Measurements from ENCODE around the gene LMBR1. TPM values are rescaled to one million over a fixed set of nuclear protein-coding genes. Genes with fewer than 3 reads are reported as not detected.
A peak's percentile ranks its signal among the peaks of the same experiment; 100 is the strongest.

LMBR1 gene
- total and polyA plus RNA-seq, 4 experiments from 2014 or later: 35.3 to 97.4 (median 55.2) TPM

DNA sequence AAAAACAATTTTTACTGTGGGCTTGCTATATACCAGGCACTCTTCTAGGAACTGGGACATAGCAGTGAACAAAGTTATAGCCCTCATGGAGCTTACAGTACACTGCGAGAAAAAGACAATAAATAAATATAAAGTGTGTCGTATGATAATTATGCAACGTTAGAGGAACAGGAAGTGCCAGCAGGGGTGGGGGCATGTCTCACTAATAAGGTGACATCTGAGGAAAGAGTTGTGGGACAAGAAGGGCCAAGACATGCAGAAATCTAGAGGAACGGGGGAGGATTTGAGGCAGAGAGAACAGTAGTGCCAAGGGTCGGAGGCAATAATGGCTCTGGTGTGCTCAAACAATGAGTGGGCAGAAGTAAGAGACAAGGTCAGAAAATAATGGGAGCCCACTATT, 52.8 kb downstream of the LMBR1 start:
- Histone ChIP-seq H3K9me3 (ENCODE audit: control insufficient read depth in 1 of 2, low read length in 2 of 2) (no peaks in the 10 kb centered on the region), H3K4me1 (ENCODE audit: insufficient read depth, low read length) (no peaks in the 10 kb centered on the region), H3K36me3 (ENCODE audit: insufficient read depth, low read length) (no peaks in the 10 kb centered on the region), H3K27ac (ENCODE audit: low read depth, low read length) (no peak overlapping the region), H3K27me3 (ENCODE audit: insufficient read depth, low read length) (no peaks in the 10 kb centered on the region), H3K4me3 (ENCODE audit: low read length in 2 of 2) (no peak overlapping the region)
- intact Hi-C loops (cut with micrococcal nuclease): no loop called here
- ChIA-PET POLR2A (ENCODE audit: partially characterized antibody) (no interaction called here), CTCF (ENCODE audit: partially characterized antibody) (no interaction called here)
- Mint-ChIP-seq H3K4me3 (no peak overlapping the region), H3K4me1 (peaks cover 3 to 9% (median 6%) of the 10 kb centered on the region in 4 donors), H3K9me3 (peaks cover 0 to 2% (median 0%) of the 10 kb centered on the region in 8 donors), H3K36me3 (peaks cover 18 to 24% of the 10 kb centered on the region in 2 donors), H3K27ac (peak overlapping the region in 2 of 7 donors; percentile 69 to 74), H3K27me3 (no peaks in the 10 kb centered on the region)
- DNase-seq: no peak

DNA sequence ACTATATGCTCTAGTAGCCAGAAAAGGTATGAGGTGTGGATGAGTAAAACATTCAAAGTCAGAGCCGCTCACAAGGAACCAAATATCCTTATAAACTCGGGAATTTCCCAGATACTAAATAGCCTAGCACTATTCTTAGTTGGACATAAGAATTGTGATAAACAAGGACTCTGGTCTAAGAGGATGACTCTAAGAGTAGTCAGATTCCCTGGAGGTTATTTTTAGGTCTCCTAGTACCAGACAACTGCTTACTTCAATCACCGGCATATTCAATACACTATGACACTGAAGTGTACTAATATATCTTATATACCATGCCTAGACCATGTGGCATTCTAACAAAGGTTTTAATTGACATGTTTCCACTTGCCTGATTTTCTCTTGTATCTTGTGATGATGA, 56.5 kb downstream of the LMBR1 start:
- H3K9me3 ChIP-seq (ENCODE audit: control insufficient read depth in 1 of 2, low read length in 2 of 2): no peaks in the 10 kb centered on the region
- Mint-ChIP-seq H3K4me1 (peaks cover 0 to 9% (median 4%) of the 10 kb centered on the region in 4 donors), H3K4me3 (no peak overlapping the region), H3K9me3 (peaks cover 0 to 2% (median 0%) of the 10 kb centered on the region in 8 donors), H3K36me3 (peaks cover 37 to 38% of the 10 kb centered on the region in 2 donors), H3K27ac (no peak overlapping the region), H3K27me3 (no peaks in the 10 kb centered on the region)
- H3K4me3 ChIP-seq (ENCODE audit: low read length in 2 of 2): no peak overlapping the region
- CTCF ChIA-PET (ENCODE audit: partially characterized antibody): no interaction called here
- peaks cover 21% of the 10 kb centered on the region for H3K36me3 ChIP-seq (ENCODE audit: insufficient read depth, low read length)
- no peak for DNase-seq
- H3K27ac ChIP-seq (ENCODE audit: low read depth, low read length): no peak overlapping the region
- POLR2A ChIA-PET (ENCODE audit: partially characterized antibody): no interaction called here
- no peaks in the 10 kb centered on the region for H3K4me1 ChIP-seq (ENCODE audit: insufficient read depth, low read length)
- intact Hi-C loops (cut with micrococcal nuclease): no loop called here
- H3K27me3 ChIP-seq (ENCODE audit: insufficient read depth, low read length): no peaks in the 10 kb centered on the region

DNA sequence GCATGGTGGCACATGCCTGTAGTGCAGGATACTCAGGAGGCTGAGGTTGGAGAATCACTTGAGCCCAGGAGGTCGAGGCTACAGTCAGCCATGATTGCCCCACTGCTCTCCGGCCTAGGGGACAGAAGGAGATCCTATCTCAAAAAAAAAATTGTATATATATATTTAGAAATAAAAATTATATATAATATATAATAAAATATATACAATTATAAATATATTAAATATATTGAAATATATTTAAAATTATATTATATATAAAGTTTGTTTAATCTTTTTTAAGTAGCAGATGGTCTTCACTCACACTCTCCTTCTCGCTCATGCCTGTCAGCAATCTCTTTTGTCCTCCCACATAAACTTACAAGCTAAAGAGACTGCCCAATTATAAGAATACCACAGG, 58.5 kb downstream of the LMBR1 start:
- H3K27ac ChIP-seq (ENCODE audit: low read depth, low read length): no peak overlapping the region
- no peak overlapping the region for H3K4me3 ChIP-seq (ENCODE audit: low read length in 2 of 2)
- POLR2A ChIA-PET (ENCODE audit: partially characterized antibody): no interaction called here
- CTCF ChIA-PET (ENCODE audit: partially characterized antibody): no interaction called here
- H3K4me1 ChIP-seq (ENCODE audit: insufficient read depth, low read length): no peaks in the 10 kb centered on the region
- Mint-ChIP-seq H3K9me3 (peaks cover 0 to 2% (median 0%) of the 10 kb centered on the region in 8 donors), H3K27me3 (no peaks in the 10 kb centered on the region), H3K4me3 (no peak overlapping the region), H3K4me1 (peaks cover 0 to 6% (median 1%) of the 10 kb centered on the region in 4 donors), H3K27ac (no peak overlapping the region), H3K36me3 (peaks cover 34 to 42% of the 10 kb centered on the region in 2 donors)
- intact Hi-C loops (cut with micrococcal nuclease): no loop called here
- DNase-seq: no peak
- no peaks in the 10 kb centered on the region for H3K27me3 ChIP-seq (ENCODE audit: insufficient read depth, low read length)
- H3K36me3 ChIP-seq (ENCODE audit: insufficient read depth, low read length): peaks cover 21% of the 10 kb centered on the region
- no peaks in the 10 kb centered on the region for H3K9me3 ChIP-seq (ENCODE audit: control insufficient read depth in 1 of 2, low read length in 2 of 2)

DNA sequence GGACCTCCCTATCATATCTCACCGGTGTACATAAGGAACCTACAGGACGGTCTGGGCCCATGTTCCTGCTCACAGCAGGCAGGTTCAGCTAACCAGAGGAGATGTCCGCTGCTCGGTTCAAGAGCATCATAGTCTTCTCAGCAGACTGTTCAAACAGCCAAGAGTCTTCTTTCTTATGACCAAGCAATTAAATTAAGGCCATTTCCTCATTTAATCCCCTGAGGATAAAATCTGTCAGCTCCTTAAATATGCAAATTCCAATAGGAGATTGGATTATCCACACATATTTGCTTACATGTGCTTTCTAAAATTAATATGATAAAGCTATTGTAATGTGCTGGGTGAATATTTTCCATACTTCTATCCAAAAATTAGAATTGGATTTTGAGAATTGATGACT, 59.7 kb downstream of the LMBR1 start:
- Histone ChIP-seq H3K27ac (ENCODE audit: low read depth, low read length) (no peak overlapping the region), H3K36me3 (ENCODE audit: insufficient read depth, low read length) (peaks cover 21% of the 10 kb centered on the region), H3K4me1 (ENCODE audit: insufficient read depth, low read length) (no peaks in the 10 kb centered on the region), H3K4me3 (ENCODE audit: low read length in 2 of 2) (no peak overlapping the region), H3K9me3 (ENCODE audit: control insufficient read depth in 1 of 2, low read length in 2 of 2) (no peaks in the 10 kb centered on the region), H3K27me3 (ENCODE audit: insufficient read depth, low read length) (no peaks in the 10 kb centered on the region)
- CTCF ChIA-PET (ENCODE audit: partially characterized antibody): no interaction called here
- peaks cover 0 to 3% (median 1%) of the 10 kb centered on the region in 4 donors for H3K4me1 Mint-ChIP-seq
- intact Hi-C loops (cut with micrococcal nuclease): no loop called here
- no peak overlapping the region for H3K27ac Mint-ChIP-seq
- H3K9me3 Mint-ChIP-seq: peaks cover 0 to 2% (median 0%) of the 10 kb centered on the region in 8 donors
- POLR2A ChIA-PET (ENCODE audit: partially characterized antibody): no interaction called here
- H3K36me3 Mint-ChIP-seq: peaks cover 27 to 40% of the 10 kb centered on the region in 2 donors
- no peak overlapping the region for H3K4me3 Mint-ChIP-seq
- H3K27me3 Mint-ChIP-seq: no peaks in the 10 kb centered on the region
- DNase-seq: no peak

DNA sequence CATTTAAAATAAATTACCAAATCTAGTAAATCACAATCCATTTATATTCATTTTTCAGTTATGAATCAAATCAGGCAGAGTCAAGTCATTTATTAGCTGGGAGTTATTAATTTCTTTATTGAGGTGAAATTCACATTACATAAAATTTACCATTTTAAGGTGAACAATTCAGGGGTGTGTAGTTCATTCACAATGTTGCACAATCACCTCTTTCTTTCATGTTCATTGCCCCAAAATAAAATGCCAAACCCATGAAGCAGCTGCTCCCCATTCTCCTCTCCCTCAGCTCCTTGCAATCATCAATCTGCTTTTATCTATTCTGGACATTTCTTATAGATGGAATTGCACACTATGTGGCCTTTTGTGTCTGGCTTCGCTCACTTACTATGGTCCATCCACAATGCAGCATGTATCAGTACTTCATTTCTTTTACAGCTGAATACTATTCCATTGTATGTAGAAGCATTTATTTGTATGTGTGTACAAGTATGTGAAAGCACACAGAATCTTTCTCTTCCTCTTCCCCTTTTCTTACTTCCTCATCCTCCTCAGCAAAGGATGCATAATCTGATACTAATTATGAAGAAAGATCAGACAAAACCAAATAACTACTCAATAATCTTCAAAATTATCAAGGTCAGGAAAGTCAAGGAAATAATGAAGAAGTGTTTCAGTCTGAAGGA, 60.6 kb downstream of the LMBR1 start:
- Histone ChIP-seq H3K4me1 (ENCODE audit: insufficient read depth, low read length) (no peaks in the 10 kb centered on the region), H3K9me3 (ENCODE audit: control insufficient read depth in 1 of 2, low read length in 2 of 2) (no peaks in the 10 kb centered on the region), H3K36me3 (ENCODE audit: insufficient read depth, low read length) (peaks cover 21% of the 10 kb centered on the region), H3K4me3 (ENCODE audit: low read length in 2 of 2) (no peak overlapping the region), H3K27me3 (ENCODE audit: insufficient read depth, low read length) (no peaks in the 10 kb centered on the region), H3K27ac (ENCODE audit: low read depth, low read length) (no peak overlapping the region)
- no peak for DNase-seq
- Mint-ChIP-seq H3K4me3 (no peak overlapping the region), H3K36me3 (peaks cover 24 to 40% of the 10 kb centered on the region in 2 donors), H3K27me3 (no peaks in the 10 kb centered on the region), H3K4me1 (peaks cover 0 to 5% (median 3%) of the 10 kb centered on the region in 4 donors), H3K9me3 (no peaks in the 10 kb centered on the region), H3K27ac (peak overlapping the region in 1 of 7 donors; percentile 33)
- intact Hi-C loops (cut with micrococcal nuclease): no loop called here
- ChIA-PET POLR2A (ENCODE audit: partially characterized antibody) (no interaction called here), CTCF (ENCODE audit: partially characterized antibody) (no interaction called here)

DNA sequence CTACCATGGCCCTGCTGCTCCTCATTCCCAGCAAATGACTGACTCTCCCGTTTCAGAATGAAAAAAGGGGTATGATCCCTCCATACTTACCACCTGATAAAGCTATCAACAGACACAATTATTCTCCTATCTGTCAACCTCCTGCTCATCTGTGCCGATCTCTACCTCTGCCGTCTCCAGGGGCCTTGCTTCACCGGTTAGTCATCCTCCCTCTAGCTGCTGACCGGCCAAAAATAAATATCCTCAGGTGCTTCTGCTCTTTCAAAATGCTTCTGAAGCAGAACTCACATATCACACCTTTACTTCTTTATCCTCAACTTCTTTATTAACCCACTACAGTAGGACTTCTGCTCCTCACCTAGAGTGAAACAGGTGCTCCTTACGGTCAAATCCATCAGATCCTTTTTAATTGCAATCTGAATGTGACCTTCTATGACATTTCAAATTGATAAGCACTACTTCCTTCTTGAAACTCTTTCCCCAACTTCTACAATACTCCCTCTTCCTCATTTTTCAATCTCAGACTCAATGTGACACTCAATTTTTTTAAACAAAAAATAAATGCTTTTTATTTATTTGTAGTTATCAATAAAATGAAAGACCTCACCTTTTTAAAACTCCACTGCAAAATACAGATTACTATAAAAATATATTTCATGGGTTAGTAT, 63.2 kb downstream of the LMBR1 start:
- peaks cover 0 to 4% (median 3%) of the 10 kb centered on the region in 4 donors for H3K4me1 Mint-ChIP-seq

DNA sequence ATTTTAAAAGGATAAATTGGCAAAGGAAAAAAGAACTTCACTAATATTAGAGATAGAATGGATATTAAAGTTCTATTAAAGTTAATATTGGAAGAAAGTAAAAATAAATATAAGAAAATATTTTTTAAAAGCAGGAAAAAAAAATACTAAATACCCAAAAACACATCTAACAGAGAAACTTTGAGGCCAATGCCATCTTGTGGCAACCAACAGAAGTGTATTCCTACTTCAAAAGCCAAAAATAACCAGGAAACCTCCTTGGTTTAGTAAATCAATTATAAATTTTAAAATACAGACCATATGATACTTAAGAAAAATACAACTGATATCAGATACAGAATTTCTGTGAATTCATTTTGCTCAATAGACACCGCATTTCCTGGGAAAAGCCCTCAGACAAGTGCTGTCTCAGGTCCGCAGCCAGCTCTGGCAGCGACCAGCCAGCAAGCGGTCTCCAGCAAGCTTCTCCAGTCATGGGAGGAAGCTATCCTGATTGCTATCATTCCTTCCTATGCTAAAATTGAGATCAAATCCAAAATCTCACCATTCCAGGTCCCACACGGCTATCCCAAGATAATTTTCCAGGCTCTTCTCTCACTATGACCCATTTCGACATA, 65.3 kb downstream of the LMBR1 start:
- intact Hi-C loops (cut with micrococcal nuclease): no loop called here
- H3K4me1 Mint-ChIP-seq: peaks cover 0 to 4% (median 3%) of the 10 kb centered on the region in 4 donors
- no peak overlapping the region for H3K4me3 Mint-ChIP-seq

More for the DNA sequence above, 63.2 kb downstream of the LMBR1 start:
- Mint-ChIP-seq H3K36me3 (peaks cover 19 to 29% of the 10 kb centered on the region in 2 donors), H3K27me3 (no peaks in the 10 kb centered on the region), H3K4me3 (no peak overlapping the region), H3K9me3 (no peaks in the 10 kb centered on the region), H3K27ac (peak overlapping the region in 3 of 7 donors; percentile 9 to 64 (median 34))
- ChIA-PET CTCF (ENCODE audit: partially characterized antibody) (no interaction called here), POLR2A (ENCODE audit: partially characterized antibody) (no interaction called here)
- intact Hi-C loops (cut with micrococcal nuclease): no loop called here
- H3K4me3 ChIP-seq (ENCODE audit: low read length in 2 of 2): no peak overlapping the region
- no peak for DNase-seq
- H3K27ac ChIP-seq (ENCODE audit: low read depth, low read length): no peak overlapping the region
- no peaks in the 10 kb centered on the region for H3K27me3 ChIP-seq (ENCODE audit: insufficient read depth, low read length)
- H3K9me3 ChIP-seq (ENCODE audit: control insufficient read depth in 1 of 2, low read length in 2 of 2): no peaks in the 10 kb centered on the region
- no peaks in the 10 kb centered on the region for H3K4me1 ChIP-seq (ENCODE audit: insufficient read depth, low read length)
- peaks cover 18% of the 10 kb centered on the region for H3K36me3 ChIP-seq (ENCODE audit: insufficient read depth, low read length)

More for the DNA sequence above, 65.3 kb downstream of the LMBR1 start:
- Histone ChIP-seq H3K27me3 (ENCODE audit: insufficient read depth, low read length) (no peaks in the 10 kb centered on the region), H3K36me3 (ENCODE audit: insufficient read depth, low read length) (peaks cover 8% of the 10 kb centered on the region), H3K4me1 (ENCODE audit: insufficient read depth, low read length) (no peaks in the 10 kb centered on the region), H3K27ac (ENCODE audit: low read depth, low read length) (no peak overlapping the region), H3K4me3 (ENCODE audit: low read length in 2 of 2) (no peak overlapping the region), H3K9me3 (ENCODE audit: control insufficient read depth in 1 of 2, low read length in 2 of 2) (no peaks in the 10 kb centered on the region)
- peak overlapping the region in 1 of 7 donors; percentile 6 for H3K27ac Mint-ChIP-seq
- H3K9me3 Mint-ChIP-seq: no peaks in the 10 kb centered on the region
- peak in 3 of 5 donors; percentile 6 to 8 (median 7) for DNase-seq
- H3K27me3 Mint-ChIP-seq: no peaks in the 10 kb centered on the region
- CTCF ChIA-PET (ENCODE audit: partially characterized antibody): no interaction called here
- POLR2A ChIA-PET (ENCODE audit: partially characterized antibody): no interaction called here
- H3K36me3 Mint-ChIP-seq: peaks cover 14 to 23% of the 10 kb centered on the region in 2 donors

Measured in CD4-positive, alpha-beta memory T cell (primary cell).